ENCODE results near the gene MEGF6.
A peak's percentile ranks its signal among the peaks of the same experiment; 100 is the strongest.

GRCh38 chr1:3491291-3492246, 119.7 kb downstream of the MEGF6 start:
- peak; percentile 90 for TF ChIP-seq CTCF (IDR thresholded peaks at IDR 0.05; ENCODE audit: insufficient read depth, low read length)
- TF ChIP-seq POLR2AphosphoS5 (IDR thresholded peaks at IDR 0.05; ENCODE audit: low read depth), result no peak
